ENCODE results near the gene TAOK3.

DNA sequence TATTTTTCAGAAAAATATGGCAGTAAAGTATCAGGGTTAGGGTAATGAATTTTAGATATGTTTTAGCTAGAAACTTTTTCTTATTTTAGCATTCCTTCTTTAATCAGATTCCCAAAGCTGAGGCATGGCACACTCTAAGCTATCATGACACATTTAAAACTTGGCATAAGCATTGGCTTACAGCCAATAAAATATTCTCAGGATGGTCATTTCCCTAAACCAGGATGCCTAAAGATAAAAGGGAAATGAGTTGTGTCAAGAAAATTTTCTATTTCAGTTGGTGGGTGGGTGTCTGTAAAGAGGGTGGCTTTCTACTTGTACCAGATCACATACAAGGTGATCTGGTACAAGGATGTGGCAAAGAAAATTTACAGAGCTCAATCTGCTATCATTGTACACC, 189.0 kb downstream of the TAOK3 start:
- TF ChIP-seq, protein P1, sequence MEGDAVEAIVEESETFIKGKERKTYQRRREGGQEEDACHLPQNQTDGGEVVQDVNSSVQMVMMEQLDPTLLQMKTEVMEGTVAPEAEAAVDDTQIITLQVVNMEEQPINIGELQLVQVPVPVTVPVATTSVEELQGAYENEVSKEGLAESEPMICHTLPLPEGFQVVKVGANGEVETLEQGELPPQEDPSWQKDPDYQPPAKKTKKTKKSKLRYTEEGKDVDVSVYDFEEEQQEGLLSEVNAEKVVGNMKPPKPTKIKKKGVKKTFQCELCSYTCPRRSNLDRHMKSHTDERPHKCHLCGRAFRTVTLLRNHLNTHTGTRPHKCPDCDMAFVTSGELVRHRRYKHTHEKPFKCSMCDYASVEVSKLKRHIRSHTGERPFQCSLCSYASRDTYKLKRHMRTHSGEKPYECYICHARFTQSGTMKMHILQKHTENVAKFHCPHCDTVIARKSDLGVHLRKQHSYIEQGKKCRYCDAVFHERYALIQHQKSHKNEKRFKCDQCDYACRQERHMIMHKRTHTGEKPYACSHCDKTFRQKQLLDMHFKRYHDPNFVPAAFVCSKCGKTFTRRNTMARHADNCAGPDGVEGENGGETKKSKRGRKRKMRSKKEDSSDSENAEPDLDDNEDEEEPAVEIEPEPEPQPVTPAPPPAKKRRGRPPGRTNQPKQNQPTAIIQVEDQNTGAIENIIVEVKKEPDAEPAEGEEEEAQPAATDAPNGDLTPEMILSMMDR (IDR thresholded peaks at IDR 0.05), result no peak
- TF ChIP-seq EZH2 (IDR thresholded peaks at IDR 0.05; ENCODE audit: borderline replicate concordance, insufficient read depth, low read depth, low read length, poor library complexity, severe bottlenecking), result no peak

Data from B cell (primary cell).